ENCODE data around the gene MAPK11. TPM values are rescaled to one million over a fixed set of nuclear protein-coding genes. Genes with fewer than 3 reads are reported as not detected.
A peak's percentile ranks its signal among the peaks of the same experiment; 100 is the strongest.

Gene MAPK11
- total and polyA plus RNA-seq, 10 of the 15 experiments (the other 5 are each of a cell fraction or from before 2014, with no cell fraction given): 0.05 to 12.8 (median 3.7) TPM

GRCh38 chr22:50270666-50271394, 650 bp upstream of the MAPK11 start:
- POLR2A ChIA-PET: interaction anchor here (0.6 to 2.1 kb wide), 3 partner anchors 8 to 20 kb away, joined by 5 to 7 read pairs (median 7); partner anchors contain the start of gene HDAC10
- no peak overlapping the region for H3K27ac ChIP-seq (ENCODE audit: control insufficient read depth, insufficient read depth)
- H3K4me2 ChIP-seq (ENCODE audit: control insufficient read depth, insufficient read depth): peak overlapping the region; percentile 93
- H3K36me3 ChIP-seq (ENCODE audit: control insufficient read depth in 2 of 2, insufficient read depth in 2 of 2, low read length in 1 of 2): peaks cover 0 to 8% of the 10 kb centered on the region in 2 experiments; a peak in 2 of 4 replicates
- no peak overlapping the region for H2AFZ ChIP-seq (ENCODE audit: control insufficient read depth, low read depth, low read length)
- H3K27me3 ChIP-seq (replicated peaks in 1 of 2; ENCODE audit: control insufficient read depth in 2 of 2, insufficient read depth in 2 of 2, low read length in 1 of 2): no peaks in the 10 kb centered on the region
- in situ Hi-C loops (cut with MboI): no loop called here
- intact Hi-C loops (cut with micrococcal nuclease; ENCODE audit: unreplicated experiment): no loop called here
- H3K79me2 ChIP-seq (ENCODE audit: control insufficient read depth, insufficient read depth, low read length): no peaks in the 10 kb centered on the region
- DNase-seq (ENCODE audit: low read depth, low spot score) (no peak), ATAC-seq (peak; percentile 72), FAIRE-seq (no peak)
- SMC1A ChIA-PET (ENCODE audit: uncharacterized antibody, unreplicated experiment): no interaction called here
- H3K9me3 ChIP-seq (replicated peaks; ENCODE audit: control insufficient read depth, insufficient read depth, low read length): no peaks in the 10 kb centered on the region
- RAD21 ChIA-PET (ENCODE audit: unreplicated experiment): no interaction called here
- peak overlapping the region; percentile 22; the same call in 1 of the 2 replicates for H3K9ac ChIP-seq (ENCODE audit: control insufficient read depth, insufficient read depth, low read length)
- no TSS peak for BruUV-seq (replicated peaks)
- WGBS (ENCODE audit: insufficient coverage, insufficient replicate concordance, low lambda C conversion rate, missing lambda C conversion rate): 4% methylated on average over 53 of the region's 53 CpGs
- H3K4me1 ChIP-seq (ENCODE audit: control insufficient read depth, insufficient read depth, low read length): peaks cover 10% of the 10 kb centered on the region
- CTCF ChIA-PET: interaction anchor here (1.3 to 2.9 kb wide), 3 partner anchors 19 to 58 kb away, joined by 5 to 20 read pairs (median 6); partner anchors contain the start of gene HDAC10
- no peaks in the 10 kb centered on the region for H4K20me1 ChIP-seq (ENCODE audit: control insufficient read depth, insufficient read depth)
- H3K4me3 ChIP-seq: peak overlapping the region; percentile 76
- TF ChIP-seq RAD21 (IDR thresholded peaks at IDR 0.05; ENCODE audit: insufficient read depth, low read depth, low read length) (no peak), EZH2 (IDR thresholded peaks at IDR 0.05; ENCODE audit: borderline replicate concordance, control insufficient read depth, low read depth, low read length) (no peak), NKRF (conservative IDR thresholded peaks at IDR 0.05) (peak; percentile 76), IKZF1 (conservative IDR thresholded peaks at IDR 0.05) (peak; percentile 38; the same call in 1 of the 2 replicates), RB1 (IDR thresholded peaks at IDR 0.05; ENCODE audit: borderline replicate concordance) (0 out of 2 replicates have a peak, but pooled peaks have one; percentile 39), USF1 (IDR thresholded peaks at IDR 0.05; ENCODE audit: borderline replicate concordance, extremely low read length, insufficient read depth, low read depth, low read length) (no peak), ZBED1 (IDR thresholded peaks at IDR 0.05; ENCODE audit: borderline replicate concordance) (no peak), RELB (IDR thresholded peaks at IDR 0.05; ENCODE audit: low read depth) (0 out of 2 replicates have a peak, but pooled peaks have one; percentile 36), IRF4 (IDR thresholded peaks at IDR 0.05; ENCODE audit: low read depth, low read length) (no peak), LARP7 (IDR thresholded peaks at IDR 0.05) (0 out of 2 replicates have a peak, but pooled peaks have one; percentile 25), MAX (IDR thresholded peaks at IDR 0.05; ENCODE audit: low read depth, low read length) (no peak), ZBTB40 (IDR thresholded peaks at IDR 0.05; ENCODE audit: borderline replicate concordance) (peak; percentile 31; the same call in 1 of the 2 replicates), NFYB (IDR thresholded peaks at IDR 0.05; ENCODE audit: insufficient read depth, low read depth, low read length) (no peak)

Data from GM12878 (cell line).